IPS-NIHi11 (cell line): ENCODE measurements around the gene PRG2.
"Not testable (repeated sequence)": the region's sequence is repeated elsewhere in the genome, so short reads cannot be mapped to it uniquely, and the experiment has no call there.

Source experiments
- DNase-seq: peaks from one replicate; pipeline ENCODE4 v3.0.0; 2012; ENCODE audit warnings: mixed read lengths, low spot score

The PRG2 gene

GRCh38 chr11:57419146-57419545 is 28.7 kb upstream of the PRG2 start:
- no peak for DNase-seq

- no peak for DNase-seq
Observed at GRCh38 chr11:57418131-57418530, 27.7 kb upstream of the PRG2 start.

GRCh38 chr11:57417056-57417455 is 26.6 kb upstream of the PRG2 start:
- DNase-seq = no peak

- DNase-seq = no peak
Observed at GRCh38 chr11:57416436-57416835, 26.0 kb upstream of the PRG2 start.

- no peak for DNase-seq
Observed at GRCh38 chr11:57414612-57415212, 24.3 kb upstream of the PRG2 start.

GRCh38 chr11:57413681-57414080 is 23.2 kb upstream of the PRG2 start:
- no peak for DNase-seq

- DNase-seq = no peak
Observed at GRCh38 chr11:57410287-57410686, 19.8 kb upstream of the PRG2 start.

GRCh38 chr11:57409321-57410100 is 19.1 kb upstream of the PRG2 start:
- no peak for DNase-seq

GRCh38 chr11:57408771-57409170 is 18.3 kb upstream of the PRG2 start:
- DNase-seq = no peak

GRCh38 chr11:57407941-57408475 is 17.6 kb upstream of the PRG2 start:
- no peak for DNase-seq

GRCh38 chr11:57407010-57407920 is 16.8 kb upstream of the PRG2 start:
- DNase-seq = no peak

GRCh38 chr11:57406337-57406904 is 16.0 kb upstream of the PRG2 start:
- no peak for DNase-seq

GRCh38 chr11:57405271-57405860 is 14.9 kb upstream of the PRG2 start:
- no peak for DNase-seq

- DNase-seq = no peak
Observed at GRCh38 chr11:57403802-57404147, 13.3 kb upstream of the PRG2 start.

GRCh38 chr11:57403003-57403801 is 12.8 kb upstream of the PRG2 start:
- DNase-seq = not testable (repeated sequence)

GRCh38 chr11:57402188-57403002 is 11.9 kb upstream of the PRG2 start:
- DNase-seq = no peak

GRCh38 chr11:57399972-57400578 is 9.6 kb upstream of the PRG2 start:
- no peak for DNase-seq

- no peak for DNase-seq
Observed at GRCh38 chr11:57399221-57399620, 8.8 kb upstream of the PRG2 start.

GRCh38 chr11:57397394-57397990 is 7.0 kb upstream of the PRG2 start:
- no peak for DNase-seq
